Measurements from ENCODE around the gene FKBP4. TPM values are rescaled to one million over a fixed set of nuclear protein-coding genes. Genes with fewer than 3 reads are reported as not detected.

The FKBP4 gene
- total and polyA plus RNA-seq, 2 donors (not counting 3 experiments of a cell fraction or from before 2014, with no cell fraction given) = 31.0 to 85.6 TPM

DNA sequence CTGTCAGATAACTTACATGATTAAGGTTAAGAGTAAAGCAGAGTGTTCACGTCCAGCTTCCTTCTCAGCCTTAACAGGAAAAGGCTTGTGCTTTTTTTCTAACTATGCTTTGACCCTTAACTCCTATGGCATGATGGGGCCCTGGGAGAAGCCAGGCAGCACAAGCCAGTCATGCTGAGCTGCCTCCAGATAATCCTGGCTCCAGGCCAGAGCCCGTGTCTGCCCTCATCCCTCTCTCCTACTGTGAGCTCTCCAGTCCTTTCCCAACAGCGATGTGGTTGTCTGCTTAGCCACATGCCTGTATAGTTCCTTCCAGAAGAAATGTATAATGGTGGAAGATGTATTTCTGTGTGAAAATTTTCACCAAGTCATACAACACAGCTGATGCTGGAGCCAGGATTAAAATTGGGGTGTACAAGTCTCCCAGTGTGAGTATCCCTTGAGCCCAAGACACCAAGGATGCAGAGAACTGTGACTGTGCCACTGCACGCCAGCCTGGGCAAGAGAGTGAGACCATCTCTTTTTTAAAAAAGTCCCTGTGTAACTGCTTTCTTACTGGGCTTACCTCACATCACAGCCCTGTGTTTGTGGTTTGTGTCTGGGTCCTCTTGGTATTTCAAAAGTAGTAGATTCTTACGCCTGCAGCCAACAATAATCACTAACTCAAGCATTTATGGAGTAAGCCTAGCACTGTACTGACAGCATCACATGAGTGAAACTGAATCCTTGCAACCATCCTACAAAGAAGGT lies 9.8 kb downstream of the FKBP4 start:
- no peak overlapping the region for H3K4me2 ChIP-seq (ENCODE audit: insufficient read depth, low read length)
- no peak overlapping the region for H2AFZ ChIP-seq (ENCODE audit: low read depth, low read length)
- H3K4me3 ChIP-seq (replicated peaks in 1 of 3; ENCODE audit: insufficient read depth in 1 of 3, low read depth in 1 of 3, low read length in 3 of 3) = no peak overlapping the region
- H3K4me1 ChIP-seq (ENCODE audit: control insufficient read depth, extremely low read depth, insufficient read depth, low read length) = peaks cover 6% of the 10 kb centered on the region
- H3K9ac ChIP-seq (replicated peaks; ENCODE audit: extremely low read depth, insufficient read depth, low read length) = no peak overlapping the region
- dilution Hi-C loops (cut with MboI; ENCODE audit: extremely low pct_ligation_motif_present, low sequenced_read_pairs) (no loop called here), intact Hi-C loops (cut with micrococcal nuclease) (no loop called here)
- H3K27ac ChIP-seq (ENCODE audit: insufficient read depth, low read depth, low read length) = no peak overlapping the region
- DNase-seq (ENCODE audit: low read depth, low spot score) (peak; percentile 35), FAIRE-seq (peak; percentile 60)
- TF ChIP-seq JUN (IDR thresholded peaks at IDR 0.05; ENCODE audit: borderline replicate concordance, insufficient read depth, insufficient read length, low read depth) (no peak), POLR2AphosphoS5 (IDR thresholded peaks at IDR 0.05; ENCODE audit: insufficient read depth, low read depth, low read length) (no peak), MYC (IDR thresholded peaks at IDR 0.05; ENCODE audit: low read depth, low read length) (no peak), FOS (IDR thresholded peaks at IDR 0.05; ENCODE audit: borderline replicate concordance, insufficient read depth, low read length) (no peak), POLR2A (IDR thresholded peaks at IDR 0.05; ENCODE audit: low read depth, low read length) (no peak), GATA2 (IDR thresholded peaks at IDR 0.05; ENCODE audit: insufficient read depth, insufficient read length, low read depth, low read length) (no peak), EZH2 (IDR thresholded peaks at IDR 0.05; ENCODE audit: borderline replicate concordance, low read depth, low read length, severe bottlenecking) (no peak)
- TF ChIP-seq, protein P1, sequence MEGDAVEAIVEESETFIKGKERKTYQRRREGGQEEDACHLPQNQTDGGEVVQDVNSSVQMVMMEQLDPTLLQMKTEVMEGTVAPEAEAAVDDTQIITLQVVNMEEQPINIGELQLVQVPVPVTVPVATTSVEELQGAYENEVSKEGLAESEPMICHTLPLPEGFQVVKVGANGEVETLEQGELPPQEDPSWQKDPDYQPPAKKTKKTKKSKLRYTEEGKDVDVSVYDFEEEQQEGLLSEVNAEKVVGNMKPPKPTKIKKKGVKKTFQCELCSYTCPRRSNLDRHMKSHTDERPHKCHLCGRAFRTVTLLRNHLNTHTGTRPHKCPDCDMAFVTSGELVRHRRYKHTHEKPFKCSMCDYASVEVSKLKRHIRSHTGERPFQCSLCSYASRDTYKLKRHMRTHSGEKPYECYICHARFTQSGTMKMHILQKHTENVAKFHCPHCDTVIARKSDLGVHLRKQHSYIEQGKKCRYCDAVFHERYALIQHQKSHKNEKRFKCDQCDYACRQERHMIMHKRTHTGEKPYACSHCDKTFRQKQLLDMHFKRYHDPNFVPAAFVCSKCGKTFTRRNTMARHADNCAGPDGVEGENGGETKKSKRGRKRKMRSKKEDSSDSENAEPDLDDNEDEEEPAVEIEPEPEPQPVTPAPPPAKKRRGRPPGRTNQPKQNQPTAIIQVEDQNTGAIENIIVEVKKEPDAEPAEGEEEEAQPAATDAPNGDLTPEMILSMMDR (IDR thresholded peaks at IDR 0.05; ENCODE audit: extremely low read depth in 1 of 2, insufficient read depth in 1 of 2, low read depth in 1 of 2, low read length in 2 of 2) = no peak
- TF ChIP-seq, protein P2, sequence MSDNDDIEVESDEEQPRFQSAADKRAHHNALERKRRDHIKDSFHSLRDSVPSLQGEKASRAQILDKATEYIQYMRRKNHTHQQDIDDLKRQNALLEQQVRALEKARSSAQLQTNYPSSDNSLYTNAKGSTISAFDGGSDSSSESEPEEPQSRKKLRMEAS (IDR thresholded peaks at IDR 0.05; ENCODE audit: insufficient read depth, insufficient read length) = no peak
- H3K36me3 ChIP-seq (ENCODE audit: control insufficient read depth in 2 of 2, extremely low read depth in 1 of 2, insufficient read depth in 2 of 2, low read length in 2 of 2) = peaks cover 20 to 36% of the 10 kb centered on the region in 2 experiments
- ChIA-PET POLR2A (interaction anchor here (1.1 kb wide), 1 partner anchor 9 kb away, joined by 3 read pairs; the partner anchor contains the start of gene ITFG2), CTCF (interaction anchor here (1.1 to 1.3 kb wide), 2 partner anchors 8 to 9 kb away, joined by 4 to 11 read pairs; partner anchors contain the start of gene ITFG2)
- BruUV-seq (replicated peaks) = no TSS peak
- H3K79me2 ChIP-seq (ENCODE audit: control insufficient read depth, insufficient read depth, low read length) = no peaks in the 10 kb centered on the region
- no peaks in the 10 kb centered on the region for H3K9me3 ChIP-seq (replicated peaks; ENCODE audit: control insufficient read depth, insufficient read depth, low read length)
- no peaks in the 10 kb centered on the region for H3K9me1 ChIP-seq (replicated peaks; ENCODE audit: control insufficient read depth, extremely low read depth, insufficient read depth, low read length)
- H3K27me3 ChIP-seq (ENCODE audit: control insufficient read depth in 2 of 2, insufficient read depth in 2 of 2, low read length in 2 of 2) = no peaks in the 10 kb centered on the region
- no peaks in the 10 kb centered on the region for H4K20me1 ChIP-seq (replicated peaks; ENCODE audit: control insufficient read depth, extremely low read depth, insufficient read depth, low read length)
